H1 (cell line): Measurements from ENCODE around the gene GNB3.
A peak's percentile ranks its signal among the peaks of the same experiment; 100 is the strongest.

Source experiments
- JUN ChIP-seq: IDR thresholded peaks from 2 replicates; pipeline ENCODE4 v1.6.1; 2011; ENCODE audit warnings: low read depth, mild to moderate bottlenecking, improper control_type of control experiment, low read length
- MAX ChIP-seq: IDR thresholded peaks from 2 replicates; pipeline ENCODE4 v1.6.1; 2012; ENCODE audit warnings: inconsistent platforms
- POLR2A ChIP-seq, 2 experiments: IDR thresholded peaks; 1 replicate in 1 of 2; 2 replicates in 1 of 2; pipeline ENCODE4 v1.6.1; 2011; ENCODE audit warnings: low read depth in 2 of 2, low read length in 2 of 2, mild to moderate bottlenecking in 2 of 2; ENCODE audit errors: control extremely low read depth in 1 of 2
- RBBP5 ChIP-seq: IDR thresholded peaks from 2 replicates; pipeline ENCODE4 v1.7.1; 2012; ENCODE audit warnings: low read depth, mild to moderate bottlenecking, inconsistent platforms, low read length, moderate library complexity, borderline replicate concordance

GRCh38 chr12:6872073-6873048 is 31.6 kb downstream of the GNB3 start:
- TF ChIP-seq RBBP5: no peak
- TF ChIP-seq MAX: peak; percentile 90
- peak in 1 of 2 experiments; percentile 7; a peak in 1 of 3 replicates for TF ChIP-seq POLR2A (IDR thresholded peaks at IDR 0.05; ENCODE audit: control extremely low read depth in 1 of 2, low read depth in 2 of 2, low read length in 2 of 2)
- no peak for TF ChIP-seq JUN
